ENCODE data around the gene IL3. TPM values are rescaled to one million over a fixed set of nuclear protein-coding genes. Genes with fewer than 3 reads are reported as not detected.

Gene IL3
- total and polyA plus RNA-seq, 11 donors = not detected

GRCh38 chr5:132093271-132093670 is 32.8 kb downstream of the IL3 start:
- TF ChIP-seq POLR2A (IDR thresholded peaks at IDR 0.05) = no peak
- no peak for TF ChIP-seq CTCF (IDR thresholded peaks at IDR 0.05)
- 51 to 80% (median 56%) methylated on average over 3 of the region's 3 CpGs for WGBS, 4 donors
- intact Hi-C loops (cut with DNase I) = no loop called here
- H3K4me3 ChIP-seq = no peak overlapping the region
- H3K36me3 ChIP-seq = no peaks in the 10 kb centered on the region
- ATAC-seq (no peak), DNase-seq (no peak)
- peaks cover 0 to 13% (median 0%) of the 10 kb centered on the region in 12 donors for H3K4me1 ChIP-seq
- H3K9me3 ChIP-seq = no peaks in the 10 kb centered on the region
- H3K27ac ChIP-seq = no peak overlapping the region
- no peaks in the 10 kb centered on the region for H3K27me3 ChIP-seq

- ATAC-seq = no peak
Measured at GRCh38 chr5:132094393-132095076, 34.1 kb downstream of the IL3 start.

GRCh38 chr5:132095077-132095410 is 34.6 kb downstream of the IL3 start:
- DNase-seq (no peak), ATAC-seq (no peak)
- H3K36me3 ChIP-seq = no peaks in the 10 kb centered on the region
- no peaks in the 10 kb centered on the region for H3K9me3 ChIP-seq
- intact Hi-C loops (cut with DNase I) = no loop called here
- 78 to 95% (median 82%) methylated on average over 2 of the region's 2 CpGs for WGBS, 4 donors
- no peak for TF ChIP-seq CTCF (IDR thresholded peaks at IDR 0.05)
- TF ChIP-seq POLR2A (IDR thresholded peaks at IDR 0.05) = no peak
- H3K4me1 ChIP-seq = peaks cover 0 to 21% (median 0%) of the 10 kb centered on the region in 12 donors
- no peak overlapping the region for H3K27ac ChIP-seq
- no peaks in the 10 kb centered on the region for H3K27me3 ChIP-seq
- no peak overlapping the region for H3K4me3 ChIP-seq

More at GRCh38 chr5:132094393-132095076, 34.1 kb downstream of the IL3 start:
- Histone ChIP-seq H3K4me1 (peaks cover 0 to 16% (median 0%) of the 10 kb centered on the region in 12 donors), H3K27ac (no peak overlapping the region), H3K27me3 (no peaks in the 10 kb centered on the region), H3K36me3 (no peaks in the 10 kb centered on the region), H3K9me3 (no peaks in the 10 kb centered on the region), H3K4me3 (no peak overlapping the region)
- 66 to 72% (median 69%) methylated on average over 8 to 12 of the region's 12 CpGs for WGBS, 4 donors
- no peak for TF ChIP-seq POLR2A (IDR thresholded peaks at IDR 0.05)
- no peak for TF ChIP-seq CTCF (IDR thresholded peaks at IDR 0.05)
- no peak for DNase-seq
- intact Hi-C loops (cut with DNase I) = no loop called here

GRCh38 chr5:132095424-132095972 is 35.0 kb downstream of the IL3 start:
- WGBS, 4 donors = 41 to 50% (median 45%) methylated on average over 6 of the region's 6 CpGs
- H3K4me3 ChIP-seq = no peak overlapping the region
- peak in 1 of 5 donors; percentile 46 for DNase-seq
- intact Hi-C loops (cut with DNase I) = no loop called here
- peaks cover 0 to 25% (median 0%) of the 10 kb centered on the region in 12 donors for H3K4me1 ChIP-seq
- no peaks in the 10 kb centered on the region for H3K9me3 ChIP-seq
- TF ChIP-seq CTCF (IDR thresholded peaks at IDR 0.05) (no peak), POLR2A (IDR thresholded peaks at IDR 0.05) (no peak)
- peak; percentile 51 to 75 (median 62) for ATAC-seq
- no peak overlapping the region for H3K27ac ChIP-seq
- no peaks in the 10 kb centered on the region for H3K36me3 ChIP-seq
- no peaks in the 10 kb centered on the region for H3K27me3 ChIP-seq
